ENCODE results near the gene AGPAT4. TPM values are rescaled to one million over a fixed set of nuclear protein-coding genes. Genes with fewer than 3 reads are reported as not detected.
"Not testable (repeated sequence)": the region's sequence is repeated elsewhere in the genome, so short reads cannot be mapped to it uniquely, and the experiment has no call there.

The AGPAT4 gene
- total RNA-seq, 2 experiments from 2014 or later = 2.0 to 2.4 TPM

DNA sequence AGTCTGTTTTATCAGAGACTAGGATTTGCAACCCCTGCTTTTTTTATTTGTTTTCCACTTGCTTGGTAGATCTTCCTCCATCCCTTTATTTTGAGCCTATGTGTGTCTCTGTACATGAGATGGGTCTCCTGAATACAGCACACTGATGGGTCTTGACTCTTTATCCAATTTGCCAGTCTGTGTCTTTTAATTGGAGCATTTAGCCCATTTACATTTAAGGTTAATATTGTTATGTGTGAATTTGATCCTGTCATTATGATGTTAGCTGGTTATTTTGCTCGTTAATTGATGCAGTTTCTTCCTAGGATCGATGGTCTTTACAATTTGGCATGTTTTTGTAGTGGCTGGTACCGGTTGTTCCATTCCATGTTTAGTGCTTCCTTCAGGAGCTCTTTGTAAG lies 97.4 kb downstream of the AGPAT4 start:
- CTCF ChIA-PET, POLR2A ChIA-PET: not testable (repeated sequence)

- CTCF ChIA-PET, POLR2A ChIA-PET: not testable (repeated sequence)
Observed at GRCh38 chr6:161172769-161173168, 101.1 kb downstream of the AGPAT4 start.

- POLR2A ChIA-PET = no interaction called here
- CTCF ChIA-PET = no interaction called here
Observed at GRCh38 chr6:161171207-161171606, 102.7 kb downstream of the AGPAT4 start.

- POLR2A ChIA-PET = no interaction called here
- CTCF ChIA-PET = interaction anchor here (1.0 to 1.1 kb wide), 2 partner anchors 9 to 236 kb away, joined by 3 read pairs; no protein-coding TSS in a partner anchor
Observed at GRCh38 chr6:161169696-161170095, 104.2 kb downstream of the AGPAT4 start.

DNA sequence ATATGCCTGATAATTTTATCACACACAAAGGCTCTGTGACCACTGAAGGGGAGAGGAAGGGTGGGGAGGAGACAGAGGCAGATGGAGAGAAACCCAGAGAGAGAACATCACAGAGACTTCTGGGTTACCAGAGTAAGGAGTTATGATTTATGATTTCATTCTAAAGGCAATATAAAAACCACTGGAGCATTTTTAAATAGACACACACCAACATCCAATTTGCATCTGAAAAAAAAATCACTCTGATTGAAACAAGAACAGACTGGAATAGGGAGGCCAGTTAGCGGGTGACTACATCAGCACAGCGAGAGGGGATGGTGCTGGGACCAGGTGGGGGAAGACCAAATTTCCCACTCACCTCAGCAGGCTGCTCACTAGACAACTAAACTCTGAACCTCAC lies 104.8 kb downstream of the AGPAT4 start:
- CTCF ChIA-PET = interaction anchor here (1.0 kb wide), 1 partner anchor 8 kb away, joined by 3 read pairs; no protein-coding TSS in a partner anchor
- POLR2A ChIA-PET = no interaction called here

DNA sequence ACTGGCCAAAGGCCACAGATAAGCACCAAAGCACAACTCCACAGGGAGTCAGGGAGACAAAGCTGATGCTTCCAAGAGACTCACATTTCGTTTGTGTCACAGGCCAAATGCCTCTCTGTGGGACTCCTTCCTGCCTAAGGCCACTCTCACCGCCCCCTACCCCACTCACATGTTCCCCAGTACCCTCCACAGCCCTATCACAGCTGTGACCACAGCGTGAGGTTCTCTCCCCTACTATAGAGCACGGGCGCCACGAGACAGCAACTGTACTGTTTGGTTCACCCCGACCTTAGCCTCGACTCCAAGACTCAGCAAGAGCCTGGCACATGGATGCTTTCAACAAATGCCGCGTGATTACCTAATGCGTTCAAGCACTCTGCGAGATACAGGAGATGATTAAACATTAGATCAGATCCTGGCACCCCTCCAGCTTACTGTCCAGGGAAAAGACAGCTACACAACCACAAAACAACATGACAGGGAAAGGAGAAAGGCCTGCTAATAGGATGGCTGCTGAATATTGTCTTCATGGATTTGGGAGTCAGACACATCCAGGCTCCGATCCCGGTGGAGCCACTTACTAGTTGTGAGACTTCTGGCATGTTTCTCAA lies 105.5 kb downstream of the AGPAT4 start:
- CTCF ChIA-PET = interaction anchor here (0.6 kb wide), 1 partner anchor 462 kb away, joined by 3 read pairs; no protein-coding TSS in a partner anchor

GRCh38 chr6:161166677-161167076 lies 107.2 kb downstream of the AGPAT4 start:
- POLR2A ChIA-PET = no interaction called here
- CTCF ChIA-PET = no interaction called here

More for the DNA sequence above, 105.5 kb downstream of the AGPAT4 start:
- POLR2A ChIA-PET = no interaction called here

DNA sequence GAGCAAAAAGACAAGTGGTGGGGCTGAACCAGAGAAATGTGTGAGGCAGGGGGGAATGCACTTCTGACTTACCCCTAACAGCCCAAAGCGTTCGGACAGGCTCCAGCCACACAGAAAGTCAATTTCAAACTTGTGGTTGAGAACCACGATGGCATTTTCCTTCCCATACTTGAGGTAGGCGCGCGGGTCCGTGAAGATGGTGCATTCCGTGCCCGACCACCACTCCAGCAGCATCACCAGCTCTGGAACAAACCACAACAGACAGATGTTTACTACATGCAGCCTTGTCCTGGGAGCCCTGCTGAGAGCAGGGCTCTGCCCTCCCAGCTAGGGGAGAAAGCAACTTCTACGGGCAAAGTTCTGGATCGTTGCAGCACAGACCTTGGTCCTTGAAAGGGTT lies 107.7 kb downstream of the AGPAT4 start:
- POLR2A ChIA-PET = no interaction called here
- CTCF ChIA-PET = no interaction called here

DNA sequence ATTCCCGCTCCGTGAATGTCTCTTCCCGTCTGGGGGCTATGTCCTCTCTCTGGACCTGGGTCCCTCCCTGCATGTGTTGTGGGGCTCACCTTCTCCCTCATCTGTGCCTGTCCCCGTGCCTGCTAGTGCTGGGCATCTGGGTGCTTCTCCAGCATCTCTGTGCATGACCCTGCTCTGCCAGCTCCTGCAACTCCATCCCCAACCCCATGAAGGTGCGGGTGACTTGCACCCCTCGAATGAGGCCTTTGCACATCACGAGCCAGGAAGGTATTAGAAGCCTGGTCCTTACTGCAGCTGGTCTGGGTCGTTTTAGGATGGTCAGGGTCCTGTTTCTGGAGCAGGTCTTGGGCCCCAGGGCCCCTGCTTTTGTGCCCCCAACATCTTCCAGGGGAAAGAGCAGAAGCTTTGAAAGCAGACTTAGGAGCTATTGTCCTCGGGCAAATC lies 109.7 kb downstream of the AGPAT4 start:
- ChIA-PET POLR2A (no interaction called here), CTCF (no interaction called here)

DNA sequence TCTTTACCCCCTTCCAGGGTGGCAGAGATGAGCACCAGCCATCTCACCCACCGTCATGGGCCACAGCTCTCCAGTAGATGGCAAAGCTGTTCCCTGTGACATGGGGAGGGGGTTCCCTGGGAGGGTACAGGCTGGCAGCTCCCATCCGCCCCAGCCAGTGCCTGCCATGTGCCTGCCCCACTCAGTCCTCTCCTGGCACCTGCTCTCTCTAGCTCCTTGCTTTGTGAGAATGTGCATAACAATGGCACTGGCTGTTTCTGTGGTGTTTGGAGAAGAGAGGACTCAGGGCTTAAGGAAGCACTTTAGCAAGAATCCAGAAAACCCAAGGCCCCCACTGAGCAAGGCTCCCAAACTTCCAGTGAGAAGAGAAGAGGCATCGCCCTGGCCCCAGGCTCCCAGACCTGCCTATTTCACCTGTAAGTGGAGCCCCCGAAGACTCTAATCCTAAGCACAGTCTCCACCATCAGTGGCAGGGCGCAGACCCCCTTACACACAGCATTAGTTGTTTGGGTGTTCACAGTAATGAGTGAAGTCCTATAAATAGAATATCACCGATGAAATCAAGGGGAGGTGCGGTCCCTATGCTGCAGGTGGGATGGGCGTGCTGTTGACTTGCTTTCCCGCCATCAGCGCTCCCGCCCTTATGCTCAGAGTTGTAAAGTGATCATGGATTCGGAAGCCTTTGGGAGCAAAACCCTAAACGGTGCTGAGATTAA lies 110.2 kb downstream of the AGPAT4 start:
- POLR2A ChIA-PET = no interaction called here
- CTCF ChIA-PET = no interaction called here

DNA sequence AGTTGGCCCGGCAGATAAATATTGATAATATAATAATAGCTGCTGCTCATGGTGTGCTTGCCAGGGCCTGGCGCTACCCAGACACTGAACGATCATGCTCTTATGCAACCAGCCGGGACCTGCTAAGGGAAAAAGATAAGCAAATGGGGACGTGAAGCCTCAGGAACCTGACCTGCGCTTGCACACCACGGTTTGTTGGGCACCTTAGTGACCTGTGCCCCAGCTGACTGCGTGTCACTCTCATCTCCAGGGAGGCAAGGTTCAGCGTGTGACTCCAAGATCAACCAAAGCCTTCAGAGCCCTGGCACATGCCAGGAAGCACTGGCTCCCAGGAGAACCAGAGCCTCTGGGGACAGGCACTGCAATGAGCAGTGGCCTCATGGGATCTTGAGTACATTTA lies 111.1 kb downstream of the AGPAT4 start:
- CTCF ChIA-PET = no interaction called here
- POLR2A ChIA-PET = no interaction called here

- CTCF ChIA-PET = no interaction called here
- POLR2A ChIA-PET = no interaction called here
Observed at GRCh38 chr6:161161889-161162624, 111.8 kb downstream of the AGPAT4 start.

GRCh38 chr6:161161121-161161520 lies 112.7 kb downstream of the AGPAT4 start:
- ChIA-PET CTCF (interaction anchor here (1.2 kb wide), 1 partner anchor 8 kb away, joined by 3 read pairs; no protein-coding TSS in a partner anchor), POLR2A (no interaction called here)

- POLR2A ChIA-PET = no interaction called here
- CTCF ChIA-PET = no interaction called here
Observed at GRCh38 chr6:161154796-161155335, 119.0 kb downstream of the AGPAT4 start.

DNA sequence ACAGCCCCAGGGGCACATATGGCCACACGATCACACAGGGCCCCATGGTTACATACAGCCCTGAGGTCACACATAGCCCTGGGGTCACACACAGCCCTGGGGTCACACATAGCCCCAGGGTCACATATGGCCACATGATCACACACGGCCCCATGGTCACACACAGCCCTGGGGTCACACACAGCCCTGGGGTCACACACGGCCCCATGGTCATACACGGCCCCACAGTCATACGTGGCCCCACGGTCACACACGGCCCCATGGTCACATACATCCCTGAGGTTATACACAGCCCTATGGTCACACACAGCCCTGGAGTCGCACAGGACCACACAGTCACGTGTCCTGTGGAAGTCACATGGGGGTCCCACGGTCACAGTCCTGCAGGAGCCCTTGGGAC lies 120.1 kb downstream of the AGPAT4 start:
- CTCF ChIA-PET = interaction anchor here (1.3 kb wide), 1 partner anchor 217 kb away, joined by 5 read pairs; no protein-coding TSS in a partner anchor

DNA sequence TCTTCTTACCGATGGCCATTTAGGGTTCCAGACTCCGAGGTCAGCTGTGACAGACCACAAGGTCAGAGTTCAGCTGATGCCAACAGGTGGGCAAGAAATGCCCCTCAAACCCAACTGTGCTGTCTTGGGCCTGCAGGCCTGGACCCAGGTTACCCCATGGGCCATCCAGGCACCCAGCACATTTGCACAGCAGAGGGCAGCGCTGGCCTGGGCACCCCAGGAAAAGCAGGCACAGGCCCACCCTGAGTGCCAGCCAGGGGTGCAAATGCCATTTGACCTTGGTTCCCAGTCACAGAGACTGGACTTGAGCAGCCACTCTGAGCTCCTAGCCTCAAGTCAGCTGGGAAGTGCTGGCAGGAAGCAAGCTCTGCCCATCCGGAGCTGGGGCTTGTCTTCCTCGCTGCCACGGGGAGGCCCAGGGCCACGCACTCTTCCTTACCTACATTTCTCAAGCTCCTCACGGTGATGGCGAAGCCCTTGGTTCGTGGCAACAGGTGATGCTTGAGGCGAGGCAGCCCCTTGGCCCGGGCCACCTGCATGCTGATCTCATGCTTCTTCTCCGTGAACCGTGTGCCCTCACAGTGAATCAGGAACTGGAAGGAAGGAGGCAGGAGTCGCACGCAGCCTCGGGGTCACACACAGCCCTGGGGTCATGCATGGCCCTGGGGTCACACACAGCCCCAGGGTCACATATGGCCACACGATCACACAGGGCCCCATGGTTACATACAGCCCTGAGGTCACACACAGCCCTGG lies 120.8 kb downstream of the AGPAT4 start:
- CTCF ChIA-PET = interaction anchor here (1.3 kb wide), 1 partner anchor 218 kb away, joined by 5 read pairs; no protein-coding TSS in a partner anchor

More for the DNA sequence above, 120.1 kb downstream of the AGPAT4 start:
- POLR2A ChIA-PET = no interaction called here

DNA sequence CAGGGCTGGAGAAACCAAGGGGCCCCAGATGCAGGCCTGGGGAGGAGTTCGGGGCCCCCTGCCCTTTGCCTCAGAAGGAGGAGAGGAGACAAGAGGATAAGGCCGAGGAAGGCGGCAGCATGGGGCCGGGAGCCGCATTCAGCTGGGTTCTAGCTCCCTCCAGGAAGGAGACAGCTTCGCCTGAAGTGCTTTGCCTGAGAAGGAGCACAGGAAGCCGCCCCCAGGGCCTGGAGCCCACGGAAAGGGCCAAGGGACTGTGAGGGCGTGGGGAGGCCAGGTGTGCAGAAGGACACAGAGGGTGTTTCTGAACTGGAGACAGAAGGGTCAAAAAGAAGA lies 121.4 kb downstream of the AGPAT4 start:
- ChIA-PET CTCF (interaction anchor here (1.3 kb wide), 1 partner anchor 218 kb away, joined by 5 read pairs; no protein-coding TSS in a partner anchor), POLR2A (no interaction called here)

More for the DNA sequence above, 120.8 kb downstream of the AGPAT4 start:
- POLR2A ChIA-PET = no interaction called here

GRCh38 chr6:161151660-161152526 lies 122.0 kb downstream of the AGPAT4 start:
- ChIA-PET CTCF (interaction anchor here (0.7 to 1.3 kb wide), 3 partner anchors 12 to 221 kb away, joined by 4 to 5 read pairs (median 5); no protein-coding TSS in a partner anchor), POLR2A (no interaction called here)

Measured in activated CD8-positive, alpha-beta memory T cell treated with anti-CD3 and anti-CD28 coated beads for 36 hours (primary cell).